ENCODE data around the gene GDAP1L1. TPM values are rescaled to one million over a fixed set of nuclear protein-coding genes. Genes with fewer than 3 reads are reported as not detected.
"Not testable (repeated sequence)": the region's sequence is repeated elsewhere in the genome, so short reads cannot be mapped to it uniquely, and the experiment has no call there.

The GDAP1L1 gene
- total RNA-seq, 1 experiment from 2014 or later, result 0.08 TPM

DNA sequence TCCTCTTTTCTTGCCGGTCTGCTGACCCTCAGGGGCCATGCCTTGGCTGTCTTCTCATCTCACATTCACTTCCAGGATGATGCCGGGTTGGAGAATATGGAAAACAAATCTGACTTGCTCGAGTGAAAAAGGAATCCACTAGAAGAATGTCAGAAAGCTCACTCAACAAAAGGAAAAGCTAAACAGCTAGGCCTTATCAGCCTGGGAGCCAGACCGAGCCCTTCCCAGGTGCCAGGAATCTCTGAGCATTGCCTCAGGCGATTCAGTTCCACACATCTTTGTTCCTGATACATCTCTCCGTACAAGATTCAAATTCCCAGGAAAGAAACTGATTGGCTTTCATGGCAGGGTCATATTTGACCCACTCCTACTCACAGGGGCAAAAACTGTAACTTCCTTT, 27.3 kb upstream of the GDAP1L1 start:
- DNase-seq (ENCODE audit: low spot score), result no peak

DNA sequence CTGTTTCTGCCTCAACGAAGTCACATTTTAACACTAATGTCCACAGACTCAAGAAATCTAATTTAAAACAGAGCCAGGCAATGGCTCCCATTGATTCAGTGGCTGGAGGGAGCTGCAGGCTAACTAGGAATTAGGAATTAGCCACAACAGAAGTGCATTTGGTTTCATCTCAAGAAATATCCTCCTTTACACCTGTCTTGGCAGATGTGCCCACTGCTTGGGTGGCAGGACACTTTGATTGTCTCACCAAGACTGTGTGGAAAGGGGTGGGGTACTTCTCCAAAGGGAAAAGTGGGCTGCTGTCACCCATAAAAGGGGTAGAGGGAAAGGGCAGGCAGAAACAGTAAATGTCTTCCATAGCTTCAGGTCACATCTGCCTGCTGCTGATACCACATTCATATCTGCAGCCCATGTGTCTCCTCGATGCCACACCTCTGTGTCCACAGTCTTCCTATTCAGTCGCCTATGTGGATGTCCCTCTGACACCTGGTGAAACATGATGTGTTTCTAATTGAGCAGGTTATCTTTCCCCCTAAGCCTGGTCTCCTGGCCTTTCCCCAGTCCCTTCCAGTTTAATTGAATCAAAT, 25.6 kb upstream of the GDAP1L1 start:
- no peak for DNase-seq (ENCODE audit: low spot score)

DNA sequence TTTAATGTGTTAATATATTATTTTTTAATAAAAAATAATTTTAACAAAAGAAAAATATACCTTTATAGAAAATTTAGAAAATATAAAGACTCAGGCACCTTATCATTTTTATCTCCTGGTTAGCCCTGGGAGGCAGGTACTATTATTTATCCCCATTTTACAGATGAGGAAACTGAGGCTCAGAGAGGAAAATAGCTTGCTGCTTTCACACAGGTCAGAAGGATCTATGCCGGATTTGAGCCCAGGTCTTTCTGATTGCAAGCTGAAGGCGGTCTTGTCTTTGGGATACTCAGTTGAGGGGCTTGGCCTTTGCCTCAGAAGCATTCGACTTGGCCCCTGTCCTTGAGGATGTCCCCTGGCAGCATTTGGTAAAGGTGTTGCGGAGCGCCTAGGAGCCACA, 25.1 kb upstream of the GDAP1L1 start:
- DNase-seq (ENCODE audit: low spot score), result no peak

DNA sequence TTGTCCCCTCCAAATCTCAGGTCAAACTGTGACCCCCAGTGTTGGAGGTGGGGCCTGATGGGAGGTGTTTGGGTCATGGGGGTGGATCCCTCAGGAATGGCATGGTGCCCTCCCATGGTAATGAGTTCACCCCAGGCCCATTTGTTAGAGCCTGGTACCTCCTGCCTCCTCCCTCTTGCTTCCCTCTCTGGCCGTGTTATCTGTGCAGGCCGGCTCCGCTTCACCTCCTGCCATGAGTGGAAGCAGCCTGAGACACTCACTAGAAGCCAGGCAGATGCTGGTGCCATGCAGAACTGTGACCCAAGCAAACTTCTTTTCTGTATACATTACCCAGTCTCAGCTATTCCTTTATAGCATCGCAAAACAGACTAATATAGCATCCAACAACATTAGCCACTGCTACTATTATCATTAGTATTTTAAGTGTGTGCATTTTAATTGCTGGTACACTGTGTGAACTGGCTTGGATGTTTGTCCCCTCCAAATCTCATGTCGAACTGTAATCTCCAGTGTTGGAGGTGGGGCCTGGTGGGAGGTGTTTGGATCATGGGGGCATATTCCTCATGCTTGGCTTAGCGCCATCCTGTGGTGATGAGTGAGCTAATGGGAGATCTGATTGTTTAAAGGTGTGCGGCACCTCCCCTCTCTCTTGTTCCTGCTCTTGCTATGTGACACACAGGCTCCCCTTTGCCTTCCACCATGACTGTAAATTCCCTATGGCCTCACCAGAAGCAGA, 24.3 kb upstream of the GDAP1L1 start:
- no peak for DNase-seq (ENCODE audit: low spot score)

DNA sequence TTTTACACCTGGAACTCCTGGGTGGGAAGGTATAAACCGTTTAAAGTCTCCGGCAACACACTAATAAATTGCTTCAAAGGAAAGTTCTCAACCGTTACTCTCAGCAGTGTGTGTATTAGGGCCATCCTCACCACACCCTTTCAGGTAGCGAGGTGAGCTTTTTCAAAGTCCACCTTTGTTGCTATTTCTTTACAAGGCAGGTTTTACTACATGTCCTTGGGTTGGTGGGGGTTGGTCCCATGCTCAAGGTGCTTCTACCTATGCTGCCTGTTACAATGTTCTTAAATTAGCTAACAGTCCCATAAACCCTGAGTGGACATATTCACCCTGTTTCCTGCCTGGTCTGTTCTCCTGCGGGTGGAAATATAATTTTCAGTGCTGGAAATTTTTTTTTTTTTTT, 23.4 kb upstream of the GDAP1L1 start:
- no peak for DNase-seq (ENCODE audit: low spot score)

DNA sequence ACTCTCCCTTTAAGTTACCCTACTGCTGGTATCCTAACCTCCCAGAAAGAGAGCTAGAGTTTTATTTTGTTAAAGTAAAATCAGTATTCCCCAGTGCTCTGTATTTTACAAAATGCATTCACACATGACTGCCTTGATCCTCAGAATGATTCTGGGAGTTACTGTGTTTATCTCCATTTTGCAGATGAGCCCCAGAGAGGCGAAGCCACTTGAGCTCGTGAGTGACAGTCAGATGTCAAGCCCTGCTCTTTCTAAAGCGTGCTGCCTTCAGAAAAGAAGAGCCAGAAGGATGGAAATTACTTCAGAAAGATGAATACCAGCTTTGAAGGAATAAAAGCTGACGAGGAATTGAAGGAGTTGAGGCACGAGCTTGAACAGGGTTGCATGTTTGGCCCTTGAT, 22.5 kb upstream of the GDAP1L1 start:
- no peak for DNase-seq (ENCODE audit: low spot score)

DNA sequence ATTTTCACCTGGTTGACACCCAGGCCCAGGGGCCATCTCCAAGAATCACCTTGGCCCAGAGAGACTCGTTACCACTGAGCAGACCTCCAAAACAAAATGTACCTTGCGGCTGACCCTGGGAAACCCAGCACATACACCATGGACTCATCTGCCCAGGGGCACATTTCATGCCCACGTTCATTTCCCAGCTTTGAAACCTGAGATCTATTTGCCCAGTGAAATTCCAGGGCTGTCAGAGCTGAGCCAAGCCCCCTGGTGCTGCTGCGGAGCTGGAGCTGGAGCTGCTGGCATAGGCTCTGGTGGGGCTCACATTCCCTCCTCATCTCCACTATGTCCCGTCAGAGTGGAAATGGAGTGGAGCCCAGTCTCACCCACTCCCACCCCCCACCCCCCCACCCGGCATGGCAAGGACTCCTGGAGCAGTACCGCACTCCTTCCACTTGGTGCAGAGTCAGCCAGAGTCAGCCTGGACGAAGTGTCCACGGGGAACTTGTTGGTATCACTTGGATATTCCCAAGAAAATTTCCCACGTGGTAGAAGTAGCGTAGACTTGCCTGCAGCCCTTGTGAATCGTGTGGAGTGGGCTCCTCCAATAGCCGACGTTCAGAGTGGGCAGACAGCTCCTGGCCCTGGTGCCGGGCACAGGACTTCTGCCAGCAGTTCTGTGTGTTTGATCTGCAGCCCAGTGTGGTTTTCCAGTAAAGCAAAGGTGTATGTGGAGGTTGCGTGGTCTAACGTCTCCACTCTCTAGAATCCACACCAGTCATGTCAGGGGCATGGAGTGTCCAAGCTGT, 18.4 kb upstream of the GDAP1L1 start:
- DNase-seq (ENCODE audit: low spot score), result no peak

DNA sequence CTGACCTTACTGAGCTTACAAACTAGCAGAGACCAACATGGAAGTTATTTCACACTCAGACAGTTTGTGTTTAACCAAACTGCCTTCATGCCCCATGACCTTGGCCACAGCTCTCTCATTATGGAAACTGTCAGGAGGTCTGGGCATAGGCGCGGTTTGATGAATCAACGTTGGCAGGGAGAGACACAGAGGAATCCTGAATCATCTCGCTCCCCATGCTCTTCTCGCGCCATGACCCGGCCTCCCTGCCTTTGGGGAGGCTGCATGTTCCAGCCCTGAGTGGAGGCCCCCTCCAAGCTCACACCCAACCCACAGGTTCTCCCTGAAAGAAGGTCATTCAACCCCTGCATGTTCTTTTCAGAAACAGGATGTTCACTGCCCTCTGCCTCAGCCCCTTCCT, 15.9 kb upstream of the GDAP1L1 start:
- no peak for DNase-seq (ENCODE audit: low spot score)

DNA sequence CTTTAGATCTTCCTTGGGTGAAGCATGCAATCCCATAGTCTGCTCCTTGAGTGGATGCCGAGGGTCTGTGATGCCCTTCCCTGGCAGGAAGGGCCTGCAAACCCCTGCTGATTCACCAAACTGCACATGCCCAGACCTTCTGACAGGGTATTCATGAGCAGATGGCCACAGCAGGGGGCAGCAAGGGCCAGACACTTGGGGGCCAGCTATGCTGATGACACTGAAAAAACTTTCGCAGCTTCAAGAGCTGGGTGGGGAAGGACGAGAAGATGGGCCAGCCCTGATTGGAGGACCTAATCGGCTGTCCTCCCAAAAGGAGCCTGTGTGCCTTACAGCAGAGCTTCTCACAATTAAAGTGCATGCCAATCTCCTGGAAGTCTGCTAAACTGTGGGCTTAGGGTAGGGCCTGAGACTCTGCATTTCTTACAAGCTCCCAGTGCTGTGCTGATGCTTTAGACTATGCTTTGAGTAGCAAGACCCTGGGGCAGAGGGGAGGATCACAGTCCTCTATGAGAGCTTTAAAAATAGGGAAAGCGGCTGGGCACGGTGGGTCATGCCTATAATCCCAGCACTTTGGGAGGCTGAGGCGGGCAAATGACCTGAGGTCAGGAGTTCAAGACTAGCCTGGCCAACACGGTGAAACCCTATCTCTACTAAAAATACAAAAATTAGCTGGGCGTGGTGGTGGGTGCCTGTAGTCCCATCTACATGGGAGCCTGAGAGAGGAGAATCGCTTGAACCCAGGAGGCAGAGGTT, 15.2 kb upstream of the GDAP1L1 start:
- no peak for DNase-seq (ENCODE audit: low spot score)

DNA sequence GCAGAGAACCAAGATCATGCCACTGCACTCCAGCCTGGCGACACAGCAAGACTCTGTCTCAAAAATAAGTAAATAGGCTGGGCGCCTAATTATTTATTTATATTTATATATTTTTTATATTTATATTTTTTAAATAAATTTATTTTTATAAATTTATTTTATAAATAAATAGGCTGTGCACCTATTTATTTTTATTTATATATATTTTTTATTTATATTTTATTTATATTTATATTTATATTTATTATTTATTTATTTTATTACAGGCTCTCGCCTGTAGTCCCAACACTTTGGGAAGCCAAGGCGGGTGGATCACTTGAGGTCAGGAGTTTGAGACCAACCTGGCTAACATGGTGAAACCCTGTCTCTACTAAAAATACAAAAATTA, 14.6 kb upstream of the GDAP1L1 start:
- not testable (repeated sequence) for DNase-seq (ENCODE audit: low spot score)

DNA sequence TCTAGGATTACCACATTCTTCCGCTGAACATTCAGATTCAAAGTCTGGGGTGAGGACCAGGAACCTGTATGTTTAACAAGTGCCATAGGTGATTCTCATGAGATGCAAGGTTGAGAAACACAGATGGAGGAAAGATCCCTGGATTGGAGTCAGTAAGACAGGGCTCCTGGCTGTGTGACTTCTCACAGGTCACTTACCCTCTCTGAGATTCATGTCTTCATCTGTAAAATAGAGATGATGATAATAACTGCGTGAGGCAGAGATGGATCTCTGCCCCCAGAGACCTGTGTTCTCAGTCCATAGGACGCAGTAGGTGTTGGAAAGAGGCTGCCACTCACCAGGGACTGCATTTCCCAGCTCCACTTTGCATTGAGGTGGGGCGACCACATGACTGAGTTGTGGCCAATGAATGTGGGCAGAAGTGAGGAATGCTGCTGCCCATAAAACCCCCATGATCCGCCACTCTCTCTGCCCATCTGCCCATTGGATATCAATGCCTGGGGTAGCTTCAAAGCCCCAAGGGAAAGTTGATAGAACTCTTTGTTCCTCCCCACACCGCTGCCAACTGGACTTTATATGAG, 13.6 kb upstream of the GDAP1L1 start:
- DNase-seq (ENCODE audit: low spot score), result no peak

DNA sequence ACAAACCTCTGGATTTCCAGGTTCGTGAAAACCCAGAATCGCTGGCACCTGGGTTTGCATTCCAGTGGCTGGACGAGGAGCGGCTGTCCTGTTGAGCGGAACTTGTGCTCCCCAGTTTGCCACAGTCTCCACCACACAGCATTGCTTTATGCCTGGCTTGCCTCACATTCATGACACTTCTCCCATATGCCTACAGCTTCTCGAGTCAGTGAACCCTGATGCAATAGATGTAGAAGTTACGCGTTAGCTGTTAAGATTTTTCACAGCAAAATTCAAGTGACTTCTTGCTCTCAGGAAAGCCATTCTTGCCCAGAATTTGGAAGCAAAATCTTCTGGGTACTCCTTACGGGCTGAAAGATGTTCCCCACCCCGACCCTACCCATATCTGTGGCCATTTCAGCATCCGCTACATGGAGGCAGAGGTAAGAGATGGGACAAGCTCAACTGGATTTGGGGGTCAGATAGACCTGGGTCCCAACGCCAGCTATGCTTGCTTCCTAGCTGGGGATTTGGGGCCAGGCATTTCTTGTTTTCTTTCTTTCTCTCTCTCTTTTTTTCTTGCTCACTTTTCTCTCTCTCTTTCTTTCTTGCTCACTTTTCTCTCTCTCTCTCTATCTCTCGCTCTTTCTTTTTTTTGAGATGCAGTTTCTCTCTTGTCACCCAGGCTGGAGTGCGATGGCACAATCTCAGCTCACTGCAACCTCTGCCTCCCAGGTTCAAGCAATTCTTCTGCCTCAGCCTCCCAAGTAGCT, 12.4 kb upstream of the GDAP1L1 start:
- DNase-seq (ENCODE audit: low spot score), result no peak

DNA sequence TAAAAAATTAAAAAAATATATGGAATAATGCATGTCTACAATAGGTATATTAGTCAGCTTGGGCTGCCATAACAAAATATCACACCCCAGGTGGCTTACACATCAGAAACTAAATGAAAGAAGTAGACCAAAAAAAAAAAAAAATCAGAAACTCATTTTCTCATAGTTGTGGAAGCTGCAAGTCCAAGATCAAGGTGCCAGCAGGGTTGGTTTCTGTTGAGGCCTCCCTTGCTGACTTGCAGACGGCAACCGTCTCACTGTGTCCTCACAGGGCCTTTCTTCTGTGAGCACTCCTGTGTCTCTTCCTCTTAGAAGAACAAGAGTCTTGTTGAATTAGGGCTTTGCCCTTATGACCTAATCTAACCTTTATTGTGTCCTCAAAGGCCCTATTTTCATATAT, 11.4 kb upstream of the GDAP1L1 start:
- no peak for DNase-seq (ENCODE audit: low spot score)

DNA sequence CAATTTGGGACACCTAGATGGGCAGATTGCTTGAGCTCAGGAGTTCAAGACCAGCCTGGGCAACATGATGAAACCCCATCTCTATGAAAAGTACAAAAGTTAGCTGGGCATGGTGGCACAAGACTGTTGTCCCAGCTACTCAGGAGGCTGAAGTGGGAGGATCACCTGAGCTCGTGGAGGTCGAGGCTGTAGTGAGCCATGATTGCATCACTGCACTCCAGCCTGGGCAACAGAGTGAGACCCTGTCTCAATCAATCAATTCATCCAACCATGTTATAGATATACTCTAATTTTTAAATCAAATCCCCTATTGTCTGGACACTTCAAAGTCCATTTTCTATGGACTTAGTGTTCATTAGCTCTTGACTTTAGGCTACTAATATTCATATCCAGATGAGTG, 10.3 kb upstream of the GDAP1L1 start:
- DNase-seq (ENCODE audit: low spot score), result not testable (repeated sequence)

DNA sequence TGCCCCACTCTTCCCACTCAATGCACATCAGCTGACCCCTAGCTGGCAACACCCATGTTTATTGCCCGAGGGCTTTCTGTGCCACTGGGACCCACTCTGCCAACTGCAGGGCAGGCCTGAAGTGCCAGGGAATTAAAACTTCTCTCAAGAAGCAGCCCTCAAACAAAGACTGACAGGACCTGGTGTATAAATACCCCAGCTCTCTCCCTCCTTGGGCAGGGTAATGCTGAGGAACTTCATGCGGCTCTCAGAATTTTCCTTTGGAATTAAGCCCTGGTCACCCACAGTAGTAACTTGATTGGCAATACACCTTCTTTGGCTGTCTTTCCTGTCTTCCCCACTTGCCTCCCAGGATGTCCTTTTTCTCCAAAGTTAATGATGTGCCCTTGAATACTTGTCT, 5.3 kb upstream of the GDAP1L1 start:
- no peak for DNase-seq (ENCODE audit: low spot score)

DNA sequence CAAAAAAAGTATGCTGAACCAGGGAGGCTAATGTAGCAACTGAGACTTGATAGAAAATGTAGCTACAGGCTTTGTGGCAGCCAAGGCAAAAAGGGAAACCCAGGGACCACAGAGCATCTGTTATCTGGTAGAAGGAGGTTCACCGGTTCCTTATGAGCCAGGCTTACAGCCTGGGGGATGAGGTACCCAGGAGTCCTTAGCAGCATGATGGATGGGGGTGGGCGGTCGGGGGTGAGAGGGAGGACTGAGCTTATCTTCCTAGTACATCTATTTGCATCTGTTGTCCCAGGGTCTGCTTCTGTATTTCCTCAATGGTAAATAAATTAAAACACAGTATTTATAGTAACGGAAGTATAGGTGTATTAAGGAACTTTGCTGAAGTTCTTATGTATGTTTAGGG, 1.1 kb upstream of the GDAP1L1 start:
- DNase-seq (ENCODE audit: low spot score), result no peak

DNA sequence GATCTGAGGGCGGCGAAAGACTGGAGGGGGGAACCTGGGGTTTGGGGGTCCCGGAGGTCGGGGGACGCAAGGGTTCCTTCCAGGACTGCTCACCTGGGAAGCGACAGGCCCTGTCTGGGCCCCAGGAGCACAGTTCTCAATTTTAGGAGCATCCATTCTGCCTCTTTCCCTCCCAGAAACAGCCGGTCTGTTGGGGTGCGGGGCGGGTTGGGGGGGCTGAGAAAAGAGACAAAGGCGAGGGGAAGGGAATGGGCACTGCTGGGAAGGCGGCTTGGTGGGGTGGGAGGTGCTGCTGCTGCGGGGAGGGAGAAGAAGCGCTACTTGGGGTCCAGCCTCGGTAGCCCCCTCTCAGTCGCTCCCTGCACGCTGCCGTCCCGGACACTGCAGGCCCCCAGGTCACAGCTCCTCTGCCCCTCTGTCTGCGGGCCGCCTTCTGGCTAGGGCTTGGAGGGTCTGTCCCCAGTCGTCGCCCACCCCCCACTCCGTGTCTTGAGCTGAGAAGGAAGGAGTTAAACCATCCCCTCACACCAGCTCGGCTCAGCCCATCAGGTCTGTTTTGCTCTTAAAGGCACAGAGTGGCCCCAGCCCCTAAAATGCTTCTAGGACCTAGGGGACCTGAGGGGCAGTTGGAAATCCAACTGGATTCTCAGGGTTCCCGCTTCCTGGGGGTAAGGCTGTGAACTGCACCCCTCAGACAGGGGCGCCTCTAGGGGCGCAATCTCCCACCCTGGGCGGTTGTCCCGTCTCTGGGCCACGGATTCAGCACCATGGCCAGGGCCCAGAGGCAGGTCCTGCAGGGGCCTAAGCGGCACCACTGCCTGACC, 690 bp downstream of the GDAP1L1 start:
- no peak for DNase-seq (ENCODE audit: low spot score)

DNA sequence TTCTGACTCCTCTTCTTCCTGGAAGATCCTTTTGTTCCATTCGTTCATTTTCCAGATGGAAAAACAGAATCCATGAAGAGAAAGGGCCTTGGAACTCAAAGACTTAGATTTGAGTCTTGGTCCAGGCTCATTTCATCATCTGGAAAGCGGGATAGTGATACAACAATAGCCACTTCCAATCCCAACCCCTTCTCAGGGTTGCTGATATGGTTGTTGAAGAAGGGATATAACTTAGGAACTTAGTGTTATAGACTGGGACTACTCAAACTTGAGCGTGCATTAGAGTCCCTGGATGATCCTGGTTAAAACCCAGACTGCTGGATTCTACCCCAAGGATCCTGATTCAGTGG, 1.3 kb downstream of the GDAP1L1 start:
- DNase-seq (ENCODE audit: low spot score), result no peak

DNA sequence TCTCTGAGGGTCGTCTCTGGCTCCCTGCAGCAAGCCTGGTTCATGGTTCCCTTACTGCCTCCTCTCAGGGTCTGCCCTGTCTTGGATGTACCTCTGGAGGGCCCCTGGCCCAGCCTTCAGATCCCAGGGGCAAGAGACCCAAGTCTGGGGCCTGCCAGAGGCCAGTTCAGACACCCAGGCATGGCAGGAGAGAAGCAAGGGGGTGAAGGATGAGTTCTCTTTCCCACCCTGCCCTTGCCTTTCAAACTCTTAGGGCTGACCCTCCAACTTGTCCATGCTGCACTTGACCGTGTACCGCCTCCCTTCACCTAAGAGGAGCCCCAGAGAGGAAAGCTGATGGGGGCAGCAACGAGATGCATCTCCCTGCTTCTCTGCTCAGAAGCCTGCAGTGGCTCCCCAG, 4.2 kb downstream of the GDAP1L1 start:
- DNase-seq (ENCODE audit: low spot score), result no peak

DNA sequence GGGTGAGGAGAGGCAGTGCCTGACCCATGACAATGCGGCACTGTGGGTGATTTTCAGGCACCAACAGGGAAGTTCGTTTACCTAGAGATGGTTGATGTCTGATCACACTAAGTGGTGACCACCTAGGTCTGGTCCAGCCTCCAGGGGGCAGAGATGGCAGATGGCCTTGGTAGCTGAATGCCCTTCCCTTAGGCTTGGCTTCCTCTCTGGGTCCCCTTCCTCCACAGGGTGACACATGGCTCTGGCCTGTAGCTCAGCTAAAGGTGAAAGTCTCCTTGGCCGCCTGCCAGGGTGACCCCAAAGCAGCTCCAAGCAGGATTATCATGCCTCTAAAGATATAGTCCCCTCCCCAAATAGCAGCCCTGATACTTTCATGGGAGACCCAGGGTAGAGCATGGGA, 6.4 kb downstream of the GDAP1L1 start:
- no peak for DNase-seq (ENCODE audit: low spot score)
